HepG2 (cell line): ENCODE measurements around the gene CXXC5. TPM values are rescaled to one million over a fixed set of nuclear protein-coding genes. Genes with fewer than 3 reads are reported as not detected.

Experiments
- AGO1 ChIP-seq: fragments of 200-400 bp; formaldehyde crosslinking; IDR thresholded peaks from 2 replicates; pipeline ENCODE4 v1.6.1; 2017; ENCODE audit warnings: mild to moderate bottlenecking, low read depth, low read length, moderate library complexity; ENCODE audit not compliant: poor library complexity, severe bottlenecking
- BCL6 ChIP-seq: IDR thresholded peaks from 2 replicates; pipeline ENCODE4 v1.6.1; 2016; ENCODE audit warnings: missing genetic modification reagents, missing compliant biosample characterization
- CBX5 ChIP-seq: sonication (generic); formaldehyde crosslinking; IDR thresholded peaks from 2 replicates; pipeline ENCODE4 v1.4.0; 2020; ENCODE audit warnings: missing genetic modification reagents, borderline replicate concordance
- FOXA3 ChIP-seq: IDR thresholded peaks from 2 replicates; pipeline ENCODE4 v1.6.1; 2016; ENCODE audit warnings: missing genetic modification reagents, missing compliant biosample characterization
- HHEX ChIP-seq: IDR thresholded peaks from 2 replicates; pipeline ENCODE4 v1.6.1; 2016; ENCODE audit warnings: control low read depth
- HNRNPLL ChIP-seq: fragments of 200-400 bp; formaldehyde crosslinking; IDR thresholded peaks from 2 replicates; pipeline ENCODE4 v1.6.1; 2017; ENCODE audit warnings: mild to moderate bottlenecking, low read depth, low read length; ENCODE audit not compliant: poor library complexity, severe bottlenecking
- KLF12 ChIP-seq: sonication (generic); formaldehyde crosslinking; IDR thresholded peaks from 2 replicates; pipeline ENCODE4 v1.4.0; 2020; ENCODE audit warnings: missing genetic modification reagents, borderline replicate concordance
- NCOA1 ChIP-seq: sonication (generic); formaldehyde crosslinking; IDR thresholded peaks from 2 replicates; pipeline ENCODE4 v1.9.0; 2021; ENCODE audit warnings: missing genetic modification reagents
- NFYC ChIP-seq: IDR thresholded peaks from 2 replicates; pipeline ENCODE4 v1.6.1; 2016; ENCODE audit warnings: missing genetic modification reagents, missing compliant biosample characterization
- NR2F6 ChIP-seq, 2 experiments: IDR thresholded peaks; 2 replicates each; pipeline ENCODE4 v1.6.1; 2016; ENCODE audit warnings: antibody characterized with exemption in 1 of 2, mild to moderate bottlenecking in 1 of 2
- PRDM15 ChIP-seq: sonication (generic); formaldehyde crosslinking; IDR thresholded peaks from 2 replicates; pipeline ENCODE4 v1.4.0; 2020; ENCODE audit warnings: missing genetic modification reagents
- RBAK ChIP-seq: sonication (generic); formaldehyde crosslinking; IDR thresholded peaks from 2 replicates; pipeline ENCODE4 v1.5.1; 2020; ENCODE audit warnings: mild to moderate bottlenecking, missing genetic modification reagents
- REXO4 ChIP-seq: sonication (generic); formaldehyde crosslinking; IDR thresholded peaks from 2 replicates; pipeline ENCODE4 v1.8.0; 2022; ENCODE audit warnings: missing genetic modification reagents, mild to moderate bottlenecking, borderline replicate concordance
- RFX5 ChIP-seq: IDR thresholded peaks from 2 replicates; pipeline ENCODE4 v1.6.1; 2011; ENCODE audit warnings: low read depth, low read length, improper control_type of control experiment
- RXRA ChIP-seq: sonication (generic); formaldehyde crosslinking; IDR thresholded peaks from 2 replicates; pipeline ENCODE4 v1.5.1; 2020; ENCODE audit warnings: missing genetic modification reagents
- ZKSCAN1 ChIP-seq: fragments of 150-350 bp; IDR thresholded peaks from 2 replicates; pipeline ENCODE4 v1.6.1; 2014; ENCODE audit warnings: low read length
- ZKSCAN8 ChIP-seq: IDR thresholded peaks from 2 replicates; pipeline ENCODE4 v1.6.1; 2016; ENCODE audit warnings: borderline replicate concordance, missing genetic modification reagents, missing compliant biosample characterization
- ZMYM3 ChIP-seq: sonication (generic); formaldehyde crosslinking; IDR thresholded peaks from 2 replicates; pipeline ENCODE4 v1.5.1; 2020; ENCODE audit warnings: mild to moderate bottlenecking, missing genetic modification reagents
- ZNF12 ChIP-seq: sonication (generic); formaldehyde crosslinking; IDR thresholded peaks from 2 replicates; pipeline ENCODE4 v1.5.0; 2020; ENCODE audit warnings: missing genetic modification reagents
- ZNF235 ChIP-seq: sonication (generic); formaldehyde crosslinking; IDR thresholded peaks from 2 replicates; pipeline ENCODE4 v1.8.1; 2023; ENCODE audit warnings: mild to moderate bottlenecking, missing genetic modification reagents, borderline replicate concordance
- ZNF264 ChIP-seq: sonication (generic); formaldehyde crosslinking; IDR thresholded peaks from 2 replicates; pipeline ENCODE4 v1.4.0; 2020; ENCODE audit warnings: missing genetic modification reagents
- ZNF343 ChIP-seq: sonication (generic); formaldehyde crosslinking; IDR thresholded peaks from 2 replicates; pipeline ENCODE4 v1.4.0; 2020; ENCODE audit warnings: mild to moderate bottlenecking, missing genetic modification reagents
- ZNF451 ChIP-seq: sonication (generic); formaldehyde crosslinking; IDR thresholded peaks from 2 replicates; pipeline ENCODE4 v1.5.0; 2020; ENCODE audit warnings: mild to moderate bottlenecking, missing genetic modification reagents
- ZNF460 ChIP-seq: sonication (generic); formaldehyde crosslinking; IDR thresholded peaks from 2 replicates; pipeline ENCODE4 v1.5.1; 2020; ENCODE audit warnings: missing genetic modification reagents, mild to moderate bottlenecking, borderline replicate concordance
- ZNF543 ChIP-seq: sonication (generic); formaldehyde crosslinking; IDR thresholded peaks from 2 replicates; pipeline ENCODE4 v1.4.0; 2020; ENCODE audit warnings: mild to moderate bottlenecking, missing genetic modification reagents
- ZNF7 ChIP-seq: IDR thresholded peaks from 2 replicates; pipeline ENCODE4 v1.6.1; 2016; ENCODE audit warnings: missing biosample characterization, missing genetic modification reagents
- ZNF782 ChIP-seq: sonication (generic); formaldehyde crosslinking; IDR thresholded peaks from 2 replicates; pipeline ENCODE4 v1.4.0; 2020; ENCODE audit warnings: missing genetic modification reagents, mild to moderate bottlenecking, borderline replicate concordance
- polyA plus RNA-seq, 8 experiments: library from polyadenylated mRNA; depleted of rRNA in 3 of 8; stranded (reverse) in 7 of 8; unstranded in 1 of 8; fragments of >200 nt; fragmentation: Illumina TruSeq in 4 of 8; extraction: Trizol in 4 of 8; gene quantifications; 2 replicates each; pipeline versions ENCODE4 v1.2.1 to v1.2.3, GENCODE V29; 2011 to 2016; ENCODE audit warnings: low read depth in 4 of 8, missing spikeins in 1 of 8, mixed read lengths in 1 of 8; ENCODE audit not compliant: insufficient read depth in 1 of 8
- total RNA-seq, 5 experiments: library from RNA; depleted of rRNA; stranded (reverse); fragments of >200 nt; fragmentation: Illumina TruSeq; extraction: Trizol; gene quantifications; 2 replicates each; pipeline ENCODE4 v1.2.3, GENCODE V29; 2016; ENCODE audit warnings: low read depth in 1 of 5
- TF ChIP-seq, protein P1 (sequence below): sonication (generic); formaldehyde crosslinking; IDR thresholded peaks from 2 replicates; pipeline ENCODE4 v1.4.0; 2020; ENCODE audit warnings: missing genetic modification reagents
- TF ChIP-seq, protein P2 (sequence below): sonication (generic); formaldehyde crosslinking; IDR thresholded peaks from 2 replicates; pipeline ENCODE4 v1.4.0; 2020; ENCODE audit warnings: missing genetic modification reagents, borderline replicate concordance

The CXXC5 gene
- total and polyA plus RNA-seq, 2 of the 13 experiments (the other 11 are each of a cell fraction or from before 2014, with no cell fraction given), result 32.3 to 33.0 TPM

DNA sequence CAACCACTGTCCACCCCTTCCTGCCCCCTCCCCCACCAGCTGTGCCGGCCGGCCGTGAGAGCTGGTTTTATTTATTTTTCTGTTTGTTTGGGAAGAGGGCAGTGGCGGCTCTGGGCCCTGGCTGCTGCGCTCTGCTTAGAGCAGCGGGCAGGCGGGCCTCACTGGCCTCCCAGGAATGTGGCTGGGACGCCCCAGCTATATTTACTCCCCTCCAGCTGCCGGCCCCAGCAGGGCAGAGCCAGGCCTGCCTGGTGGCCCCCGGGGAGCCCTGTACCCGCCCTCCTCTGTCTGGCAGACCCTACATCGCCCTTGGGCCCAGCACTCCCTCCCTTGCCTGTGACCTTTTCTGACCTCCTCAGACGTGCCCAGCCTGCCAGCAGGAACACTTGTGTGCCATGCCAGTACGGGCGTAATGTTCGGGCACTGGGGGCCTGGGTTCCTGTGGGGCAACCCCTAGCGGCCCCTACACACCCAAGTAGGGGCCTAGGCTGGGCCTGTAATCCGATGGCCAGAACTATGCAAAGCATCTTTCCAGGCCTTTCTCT lies 7.7 kb downstream of the CXXC5 start (continued):
- TF ChIP-seq, protein P1, sequence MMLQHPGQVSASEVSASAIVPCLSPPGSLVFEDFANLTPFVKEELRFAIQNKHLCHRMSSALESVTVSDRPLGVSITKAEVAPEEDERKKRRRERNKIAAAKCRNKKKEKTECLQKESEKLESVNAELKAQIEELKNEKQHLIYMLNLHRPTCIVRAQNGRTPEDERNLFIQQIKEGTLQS (CRISPR knock-in tag), result no peak
- TF ChIP-seq HNRNPLL, result peak; percentile 34
- peak; percentile 74; the same call in 1 of the 2 replicates for TF ChIP-seq PRDM15 (CRISPR knock-in tag)
- peak; percentile 61 for TF ChIP-seq FOXA3 (CRISPR knock-in tag)
- TF ChIP-seq ZNF7 (CRISPR knock-in tag), result no peak
- TF ChIP-seq RXRA (CRISPR knock-in tag), result peak; percentile 55; the same call in 1 of the 2 replicates
- TF ChIP-seq REXO4 (CRISPR knock-in tag), result no peak
- TF ChIP-seq ZNF343 (CRISPR knock-in tag), result 0 out of 2 replicates have a peak, but pooled peaks have one; percentile 47
- no peak for TF ChIP-seq ZNF451 (CRISPR knock-in tag)
- peak; percentile 67 for TF ChIP-seq NR2F6 (IDR thresholded peaks at IDR 0.05)
- TF ChIP-seq NR2F6 (CRISPR knock-in tag; IDR thresholded peaks at IDR 0.05), result no peak; the same call in 1 of the 2 replicates
- no peak for TF ChIP-seq NCOA1
- no peak for TF ChIP-seq ZNF12 (CRISPR knock-in tag)
- TF ChIP-seq, protein P2, sequence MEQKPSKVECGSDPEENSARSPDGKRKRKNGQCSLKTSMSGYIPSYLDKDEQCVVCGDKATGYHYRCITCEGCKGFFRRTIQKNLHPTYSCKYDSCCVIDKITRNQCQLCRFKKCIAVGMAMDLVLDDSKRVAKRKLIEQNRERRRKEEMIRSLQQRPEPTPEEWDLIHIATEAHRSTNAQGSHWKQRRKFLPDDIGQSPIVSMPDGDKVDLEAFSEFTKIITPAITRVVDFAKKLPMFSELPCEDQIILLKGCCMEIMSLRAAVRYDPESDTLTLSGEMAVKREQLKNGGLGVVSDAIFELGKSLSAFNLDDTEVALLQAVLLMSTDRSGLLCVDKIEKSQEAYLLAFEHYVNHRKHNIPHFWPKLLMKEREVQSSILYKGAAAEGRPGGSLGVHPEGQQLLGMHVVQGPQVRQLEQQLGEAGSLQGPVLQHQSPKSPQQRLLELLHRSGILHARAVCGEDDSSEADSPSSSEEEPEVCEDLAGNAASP (CRISPR knock-in tag), result peak; percentile 55
- no peak for TF ChIP-seq ZNF235
- no peak for TF ChIP-seq HHEX
- TF ChIP-seq ZKSCAN8 (CRISPR knock-in tag), result no peak
- no peak for TF ChIP-seq CBX5 (CRISPR knock-in tag)
- no peak for TF ChIP-seq RBAK (CRISPR knock-in tag)
- no peak for TF ChIP-seq ZNF543
- no peak for TF ChIP-seq ZNF782
- TF ChIP-seq RFX5, result no peak
- TF ChIP-seq AGO1, result no peak
- TF ChIP-seq NFYC (CRISPR knock-in tag), result 0 out of 2 replicates have a peak, but pooled peaks have one; percentile 20
- TF ChIP-seq BCL6, result peak; percentile 55
- no peak for TF ChIP-seq ZNF460 (CRISPR knock-in tag)
- TF ChIP-seq ZNF264, result no peak
- TF ChIP-seq ZKSCAN1, result no peak
- no peak for TF ChIP-seq KLF12 (CRISPR knock-in tag)
- TF ChIP-seq ZMYM3, result no peak
